ENCODE results near the gene TP53AIP1.

- TF ChIP-seq CTCF (IDR thresholded peaks at IDR 0.05; ENCODE audit: control extremely low read depth in 1 of 3, insufficient read depth in 1 of 3, low read depth in 1 of 3, low read length in 3 of 3): no peak
- no peak for TF ChIP-seq EP300 (IDR thresholded peaks at IDR 0.05; ENCODE audit: borderline replicate concordance in 1 of 2, low read depth in 2 of 2, low read length in 2 of 2)
- peak; percentile 5 for TF ChIP-seq RNF2 (IDR thresholded peaks at IDR 0.05; ENCODE audit: borderline replicate concordance, low read depth, low read length, missing control alignments, poor library complexity, severe bottlenecking)
- TF ChIP-seq ZNF274 (IDR thresholded peaks at IDR 0.05; ENCODE audit: borderline replicate concordance, extremely low read depth, low read length): no peak
Measured at GRCh38 chr11:128901653-128902514, 40.8 kb downstream of the TP53AIP1 start.

Data from H1 (cell line).